Measurements from ENCODE around the gene PDE9A. TPM values are rescaled to one million over a fixed set of nuclear protein-coding genes. Genes with fewer than 3 reads are reported as not detected.
A peak's percentile ranks its signal among the peaks of the same experiment; 100 is the strongest.

PDE9A gene
- total RNA-seq, 1 donor from 2014 or later, result 1.6 TPM

GRCh38 chr21:42635848-42636519 is 17.4 kb upstream of the PDE9A start:
- TF ChIP-seq CTCF (IDR thresholded peaks at IDR 0.05; ENCODE audit: insufficient read depth, low read length, severe bottlenecking), result no peak
- H3K27me3 ChIP-seq (ENCODE audit: control insufficient read depth, insufficient read depth, low read length), result no peaks in the 10 kb centered on the region
- FAIRE-seq (no peak), DNase-seq (ENCODE audit: low read depth) (no peak)
- no peak overlapping the region for H3K4me3 ChIP-seq (ENCODE audit: low read depth, low read length)
- H3K36me3 ChIP-seq (ENCODE audit: control insufficient read depth, insufficient read depth, low read length), result no peaks in the 10 kb centered on the region

GRCh38 chr21:42636520-42637266 is 16.7 kb upstream of the PDE9A start:
- FAIRE-seq, result no peak
- no peak for TF ChIP-seq CTCF (IDR thresholded peaks at IDR 0.05; ENCODE audit: insufficient read depth, low read length, severe bottlenecking)
- no peaks in the 10 kb centered on the region for H3K36me3 ChIP-seq (ENCODE audit: control insufficient read depth, insufficient read depth, low read length)
- H3K4me3 ChIP-seq (ENCODE audit: low read depth, low read length), result no peak overlapping the region
- peaks cover 4% of the 10 kb centered on the region for H3K27me3 ChIP-seq (ENCODE audit: control insufficient read depth, insufficient read depth, low read length)
- peak; percentile 93 for DNase-seq (ENCODE audit: low read depth)

GRCh38 chr21:42637267-42638041 is 16.0 kb upstream of the PDE9A start:
- Histone ChIP-seq H3K27me3 (ENCODE audit: control insufficient read depth, insufficient read depth, low read length) (peaks cover 7% of the 10 kb centered on the region), H3K4me3 (ENCODE audit: low read depth, low read length) (no peak overlapping the region), H3K36me3 (ENCODE audit: control insufficient read depth, insufficient read depth, low read length) (no peaks in the 10 kb centered on the region)
- DNase-seq (ENCODE audit: low read depth), result no peak
- no peak for TF ChIP-seq CTCF (IDR thresholded peaks at IDR 0.05; ENCODE audit: insufficient read depth, low read length, severe bottlenecking)
- FAIRE-seq, result no peak

- FAIRE-seq, result no peak
- no peak for DNase-seq (ENCODE audit: low read depth)
- peaks cover 7% of the 10 kb centered on the region for H3K27me3 ChIP-seq (ENCODE audit: control insufficient read depth, insufficient read depth, low read length)
Measured at GRCh38 chr21:42638266-42638863, 15.1 kb upstream of the PDE9A start.

More at GRCh38 chr21:42638266-42638863, 15.1 kb upstream of the PDE9A start:
- no peaks in the 10 kb centered on the region for H3K36me3 ChIP-seq (ENCODE audit: control insufficient read depth, insufficient read depth, low read length)
- no peak overlapping the region for H3K4me3 ChIP-seq (ENCODE audit: low read depth, low read length)
- no peak for TF ChIP-seq CTCF (IDR thresholded peaks at IDR 0.05; ENCODE audit: insufficient read depth, low read length, severe bottlenecking)
